HepG2 (cell line): ENCODE data around the gene HBG1.

ENCODE experiments used
- HOXA7 ChIP-seq: sonication (generic); formaldehyde crosslinking; IDR thresholded peaks from 2 replicates; pipeline ENCODE4 v1.8.1; 2022; ENCODE audit warnings: mild to moderate bottlenecking, missing genetic modification reagents, moderate library complexity
- ZNF280B ChIP-seq: sonication (generic); formaldehyde crosslinking; IDR thresholded peaks from 2 replicates; pipeline ENCODE4 v1.5.0; 2020; ENCODE audit warnings: missing genetic modification reagents, mild to moderate bottlenecking, borderline replicate concordance

DNA sequence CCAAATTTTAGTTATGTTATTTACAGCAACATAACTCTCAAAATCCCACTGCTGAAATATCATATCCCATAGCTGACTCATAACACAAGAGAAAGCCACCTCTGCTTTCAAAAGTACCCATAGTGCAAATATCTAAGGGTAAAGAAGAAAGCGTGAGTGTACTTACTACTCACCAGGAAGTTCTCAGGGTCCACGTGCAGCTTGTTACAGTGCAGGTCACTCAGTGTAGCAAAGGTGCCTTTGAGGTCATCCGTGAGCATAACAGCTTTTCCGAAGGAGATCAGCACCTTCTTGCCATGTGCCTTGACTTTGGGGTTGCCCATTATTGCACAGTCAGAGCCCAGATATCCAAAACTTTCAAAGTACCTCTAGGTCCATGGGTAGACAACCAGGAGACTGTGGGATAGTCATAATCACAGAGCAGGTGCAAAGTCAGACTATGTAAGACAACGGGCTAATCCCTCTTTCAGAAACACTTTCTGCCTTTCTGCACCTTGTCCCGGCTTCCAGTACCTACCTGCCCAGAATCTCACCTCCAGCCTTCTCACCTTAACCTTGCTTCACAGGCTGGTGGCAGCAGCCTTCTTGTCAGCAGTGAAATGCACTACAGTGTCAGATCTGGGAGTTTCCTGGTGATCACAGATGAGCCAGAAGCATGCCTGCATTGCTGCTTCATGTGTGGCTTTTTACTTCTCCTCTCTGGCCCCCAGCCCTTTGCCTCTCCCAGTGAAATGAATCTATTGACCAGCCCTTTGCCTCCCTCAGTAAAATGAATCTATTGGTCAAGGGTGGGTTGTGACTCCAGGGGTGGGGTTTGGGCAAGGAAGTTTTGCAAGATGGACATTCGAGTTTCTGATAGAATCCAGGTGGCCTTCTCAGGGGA lies 6.5 kb downstream of the HBG1 start:
- no peak for TF ChIP-seq HOXA7 (CRISPR knock-in tag)
- TF ChIP-seq ZNF280B (CRISPR knock-in tag), result no peak
